GM23338 (cell line): ENCODE results near the gene BRINP2. TPM values are rescaled to one million over a fixed set of nuclear protein-coding genes. Genes with fewer than 3 reads are reported as not detected.

Experiments
- ATAC-seq: fragments of 200-7000 bp; cut with Tn5 transposase; 3 replicates; pipeline ENCODE4 v1.9.1; 2020
- DNase-seq: peaks from one replicate; pipeline ENCODE4 v3.0.0-alpha.2; 2015; ENCODE audit warnings: low spot score
- H2AFZ ChIP-seq: fragments of 200-600 bp; sonication (generic); 2 replicates; pipeline ENCODE4 v1.8.0; 2016; ENCODE audit warnings: antibody characterized with exemption, mild to moderate bottlenecking, moderate library complexity
- H3F3A ChIP-seq: fragments of 200-600 bp; sonication (generic); replicated peaks from 2 replicates; pipeline ENCODE4 v1.8.0; 2017; ENCODE audit warnings: antibody characterized with exemption, mixed run types, low read depth
- H3K27ac ChIP-seq: fragments of 200-600 bp; sonication (generic); 2 replicates; pipeline ENCODE4 v1.6.1; 2016; ENCODE audit warnings: low read depth
- H3K27me3 ChIP-seq: fragments of 200-600 bp; sonication (generic); 2 replicates; pipeline ENCODE4 v1.8.0; 2016; ENCODE audit warnings: mild to moderate bottlenecking, mixed run types, moderate library complexity; ENCODE audit not compliant: insufficient read depth
- H3K36me3 ChIP-seq: fragments of 200-600 bp; sonication (generic); 2 replicates; pipeline ENCODE4 v1.8.0; 2016; ENCODE audit warnings: mild to moderate bottlenecking; ENCODE audit not compliant: insufficient read depth
- H3K4me1 ChIP-seq: fragments of 200-600 bp; sonication (generic); 2 replicates; pipeline ENCODE4 v1.8.0; 2016; ENCODE audit warnings: mild to moderate bottlenecking, moderate library complexity; ENCODE audit not compliant: insufficient read depth
- H3K4me2 ChIP-seq: fragments of 200-600 bp; sonication (generic); 2 replicates; pipeline ENCODE4 v1.7.1; 2017; ENCODE audit warnings: mixed run types
- H3K4me3 ChIP-seq: fragments of 200-600 bp; sonication (generic); 2 replicates; pipeline ENCODE4 v1.6.1; 2016; ENCODE audit warnings: mixed run types
- H3K79me2 ChIP-seq: fragments of 200-600 bp; sonication (generic); replicated peaks from 2 replicates; pipeline ENCODE4 v1.8.0; 2017; ENCODE audit warnings: mild to moderate bottlenecking; ENCODE audit not compliant: insufficient read depth
- H3K9me2 ChIP-seq: fragments of 200-600 bp; sonication (generic); 2 replicates; pipeline ENCODE4 v1.8.0; 2017; ENCODE audit not compliant: insufficient read depth
- H4K20me1 ChIP-seq: fragments of 200-600 bp; sonication (generic); replicated peaks from 2 replicates; pipeline ENCODE4 v1.8.0; 2017; ENCODE audit warnings: mild to moderate bottlenecking; ENCODE audit not compliant: insufficient read depth
- H3K27ac Mint-ChIP-seq: 2 replicates; pipeline ENCODE4 v1.8.0; 2020; ENCODE audit warnings: inconsistent platforms, mild to moderate bottlenecking, moderate library complexity, mixed read lengths
- H3K27me3 Mint-ChIP-seq: 3 replicates; pipeline ENCODE4 v1.8.0; 2022; ENCODE audit warnings: low read depth, mild to moderate bottlenecking, moderate library complexity, mixed read lengths, inconsistent platforms; ENCODE audit not compliant: insufficient read depth, poor library complexity
- H3K36me3 Mint-ChIP-seq: 3 replicates; pipeline ENCODE4 v1.8.0; 2021; ENCODE audit warnings: low read depth, mild to moderate bottlenecking, inconsistent platforms, moderate library complexity, mixed read lengths
- H3K4me1 Mint-ChIP-seq: 3 replicates; pipeline ENCODE4 v1.8.0; 2020; ENCODE audit warnings: mild to moderate bottlenecking, inconsistent platforms, mixed read lengths
- H3K4me3 Mint-ChIP-seq: 3 replicates; pipeline ENCODE4 v1.8.0; 2021; ENCODE audit warnings: moderate library complexity, mild to moderate bottlenecking, inconsistent platforms, mixed read lengths
- H3K9me3 Mint-ChIP-seq: 3 replicates; pipeline ENCODE4 v1.8.0; 2020; ENCODE audit warnings: moderate library complexity, mild to moderate bottlenecking, inconsistent platforms, mixed read lengths
- EZH2 ChIP-seq: fragments of 200-600 bp; sonication (generic); IDR thresholded peaks from one replicate; pipeline ENCODE4 v1.8.0; 2017; ENCODE audit warnings: antibody characterized with exemption, mild to moderate bottlenecking, low read depth; ENCODE audit not compliant: unreplicated experiment
- EZH2phosphoT487 ChIP-seq: fragments of 200-600 bp; sonication (generic); IDR thresholded peaks from one replicate; pipeline ENCODE4 v1.8.1; 2018; ENCODE audit warnings: antibody characterized with exemption; ENCODE audit not compliant: unreplicated experiment
- JUNB ChIP-seq: IDR thresholded peaks from one replicate; pipeline ENCODE4 v1.6.1; 2016; ENCODE audit warnings: antibody characterized with exemption; ENCODE audit not compliant: unreplicated experiment
- NANOG ChIP-seq: IDR thresholded peaks from 2 replicates; pipeline ENCODE4 v1.6.1; 2016; ENCODE audit warnings: antibody characterized with exemption, borderline replicate concordance
- POLR2AphosphoS5 ChIP-seq: IDR thresholded peaks from 2 replicates; pipeline ENCODE4 v1.6.1; 2016; ENCODE audit warnings: antibody characterized with exemption, low read depth
- ZNF114 ChIP-seq: fragments of 250-450 bp; sonication (Bioruptor Pico); IDR thresholded peaks from 2 replicates; pipeline ENCODE4 v1.5.0; 2020; ENCODE audit warnings: mild to moderate bottlenecking, moderate library complexity
- ZNF331 ChIP-seq: fragments of 250-450 bp; sonication (Bioruptor Pico); IDR thresholded peaks from 2 replicates; pipeline ENCODE4 v1.5.0; 2020; ENCODE audit warnings: low read depth, mild to moderate bottlenecking, moderate library complexity
- polyA plus RNA-seq: library from polyadenylated mRNA; unstranded; fragments of >200 nt; fragmentation: Nextera tagmentation; extraction: Ambion mirVana; gene quantifications from 2 replicates; pipeline ENCODE4 v1.2.1, GENCODE V29; 2016
- total RNA-seq: library from RNA; depleted of rRNA; stranded (reverse); fragments of >200 nt; shearing (Covaris generic); gene quantifications from 2 replicates; pipeline ENCODE4 v1.2.3, GENCODE V29; 2014
- TF ChIP-seq, protein P1 (sequence below), 2 experiments: fragments of 200-600 bp in 1 of 2; sonication (generic) in 1 of 2; conservative IDR thresholded peaks; 2 replicates each; pipeline versions ENCODE4 v1.5.1 to v1.6.1; 2016 to 2017; ENCODE audit warnings: antibody characterized with exemption in 2 of 2, low read depth in 2 of 2, mild to moderate bottlenecking in 2 of 2, moderate library complexity in 1 of 2
- TF ChIP-seq, protein P2 (sequence below): IDR thresholded peaks from 2 replicates; pipeline ENCODE4 v1.6.1; 2016; ENCODE audit warnings: antibody characterized with exemption

The BRINP2 gene
- total and polyA plus RNA-seq, 2 experiments from 2014 or later: 0.10 to 0.52 TPM

DNA sequence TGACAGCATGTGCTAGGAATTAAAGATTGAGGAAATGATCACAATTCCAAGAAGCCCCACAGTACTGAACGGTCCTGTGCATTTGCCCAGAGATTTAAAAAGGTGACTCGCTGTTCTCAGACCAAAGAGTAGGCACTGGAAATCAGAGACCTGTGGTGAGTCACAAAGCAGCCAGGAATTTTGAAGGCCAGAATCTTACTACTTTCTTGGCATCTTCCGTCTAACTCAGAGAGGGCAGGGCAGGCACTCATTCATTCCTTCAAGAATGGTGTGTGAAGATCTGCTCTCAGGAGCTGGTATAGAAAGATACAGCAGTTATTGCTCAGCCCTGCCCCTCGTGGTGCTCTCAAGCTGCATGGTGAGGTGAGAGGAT is 57.9 kb downstream of the BRINP2 start:
- Histone ChIP-seq H3K4me3 (no peak overlapping the region), H4K20me1 (no peaks in the 10 kb centered on the region), H3K36me3 (no peaks in the 10 kb centered on the region), H2AFZ (no peak overlapping the region), H3K27ac (no peak overlapping the region), H3K27me3 (no peaks in the 10 kb centered on the region), H3K4me1 (no peaks in the 10 kb centered on the region), H3K79me2 (no peaks in the 10 kb centered on the region), H3F3A (no peaks in the 10 kb centered on the region), H3K9me2 (no peaks in the 10 kb centered on the region), H3K4me2 (no peak overlapping the region)
- DNase-seq (no peak), ATAC-seq (no peak)
- Mint-ChIP-seq H3K9me3 (no peaks in the 10 kb centered on the region), H3K27ac (no peak overlapping the region), H3K36me3 (no peaks in the 10 kb centered on the region), H3K4me1 (peaks cover 4% of the 10 kb centered on the region; the same call in 1 of the 3 replicates), H3K4me3 (no peak overlapping the region), H3K27me3 (peaks cover 3% of the 10 kb centered on the region)
- TF ChIP-seq ZNF114: no peak
- no peak for TF ChIP-seq EZH2phosphoT487
- TF ChIP-seq, protein P1, sequence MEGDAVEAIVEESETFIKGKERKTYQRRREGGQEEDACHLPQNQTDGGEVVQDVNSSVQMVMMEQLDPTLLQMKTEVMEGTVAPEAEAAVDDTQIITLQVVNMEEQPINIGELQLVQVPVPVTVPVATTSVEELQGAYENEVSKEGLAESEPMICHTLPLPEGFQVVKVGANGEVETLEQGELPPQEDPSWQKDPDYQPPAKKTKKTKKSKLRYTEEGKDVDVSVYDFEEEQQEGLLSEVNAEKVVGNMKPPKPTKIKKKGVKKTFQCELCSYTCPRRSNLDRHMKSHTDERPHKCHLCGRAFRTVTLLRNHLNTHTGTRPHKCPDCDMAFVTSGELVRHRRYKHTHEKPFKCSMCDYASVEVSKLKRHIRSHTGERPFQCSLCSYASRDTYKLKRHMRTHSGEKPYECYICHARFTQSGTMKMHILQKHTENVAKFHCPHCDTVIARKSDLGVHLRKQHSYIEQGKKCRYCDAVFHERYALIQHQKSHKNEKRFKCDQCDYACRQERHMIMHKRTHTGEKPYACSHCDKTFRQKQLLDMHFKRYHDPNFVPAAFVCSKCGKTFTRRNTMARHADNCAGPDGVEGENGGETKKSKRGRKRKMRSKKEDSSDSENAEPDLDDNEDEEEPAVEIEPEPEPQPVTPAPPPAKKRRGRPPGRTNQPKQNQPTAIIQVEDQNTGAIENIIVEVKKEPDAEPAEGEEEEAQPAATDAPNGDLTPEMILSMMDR (conservative IDR thresholded peaks at IDR 0.05; ENCODE audit: low read depth in 2 of 2): no peak

DNA sequence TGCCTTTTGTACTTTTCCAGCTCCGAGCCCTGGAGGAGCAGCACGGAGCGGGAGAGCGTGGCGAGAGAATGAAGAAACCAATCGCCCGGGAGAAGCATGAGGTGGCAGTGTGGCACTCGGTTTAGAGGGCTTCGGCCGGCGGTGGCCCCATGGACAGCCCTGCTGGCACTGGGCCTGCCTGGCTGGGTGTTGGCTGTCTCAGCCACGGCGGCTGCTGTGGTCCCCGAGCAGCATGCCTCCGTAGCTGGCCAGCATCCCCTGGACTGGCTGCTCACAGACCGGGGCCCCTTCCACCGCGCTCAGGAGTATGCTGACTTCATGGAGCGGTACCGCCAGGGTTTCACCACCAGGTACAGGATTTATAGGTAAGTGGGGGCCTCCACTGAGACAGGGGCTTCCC is 59.0 kb downstream of the BRINP2 start:
- no peak for TF ChIP-seq ZNF331
- TF ChIP-seq, protein P2, sequence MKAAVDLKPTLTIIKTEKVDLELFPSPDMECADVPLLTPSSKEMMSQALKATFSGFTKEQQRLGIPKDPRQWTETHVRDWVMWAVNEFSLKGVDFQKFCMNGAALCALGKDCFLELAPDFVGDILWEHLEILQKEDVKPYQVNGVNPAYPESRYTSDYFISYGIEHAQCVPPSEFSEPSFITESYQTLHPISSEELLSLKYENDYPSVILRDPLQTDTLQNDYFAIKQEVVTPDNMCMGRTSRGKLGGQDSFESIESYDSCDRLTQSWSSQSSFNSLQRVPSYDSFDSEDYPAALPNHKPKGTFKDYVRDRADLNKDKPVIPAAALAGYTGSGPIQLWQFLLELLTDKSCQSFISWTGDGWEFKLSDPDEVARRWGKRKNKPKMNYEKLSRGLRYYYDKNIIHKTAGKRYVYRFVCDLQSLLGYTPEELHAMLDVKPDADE: no peak
- no peak for TF ChIP-seq JUNB
- TF ChIP-seq, protein P1 (conservative IDR thresholded peaks at IDR 0.05; ENCODE audit: low read depth in 2 of 2): 0 out of 4 replicates have a peak, but pooled peaks of 1 of the 2 experiments have one; percentile 19
- TF ChIP-seq POLR2AphosphoS5: no peak
- no peak for TF ChIP-seq EZH2
- TF ChIP-seq NANOG: no peak
- TF ChIP-seq EZH2phosphoT487: no peak
- no peak overlapping the region for H3K27ac Mint-ChIP-seq
- peak; percentile 17 for DNase-seq
- Histone ChIP-seq H4K20me1 (no peaks in the 10 kb centered on the region), H3K36me3 (no peaks in the 10 kb centered on the region), H3K4me3 (no peak overlapping the region), H3K27me3 (no peaks in the 10 kb centered on the region), H3K27ac (no peak overlapping the region), H3K4me2 (no peak overlapping the region), H2AFZ (no peak overlapping the region), H3K4me1 (no peaks in the 10 kb centered on the region), H3K9me2 (0 out of 2 replicates have a peak, but pooled peaks cover 2% of the 10 kb centered on the region), H3K79me2 (no peaks in the 10 kb centered on the region), H3F3A (no peaks in the 10 kb centered on the region)
- peaks cover 4% of the 10 kb centered on the region; the same call in 1 of the 3 replicates for H3K4me1 Mint-ChIP-seq
- no peaks in the 10 kb centered on the region for H3K36me3 Mint-ChIP-seq
- H3K9me3 Mint-ChIP-seq: no peaks in the 10 kb centered on the region
- H3K4me3 Mint-ChIP-seq: no peak overlapping the region
- H3K27me3 Mint-ChIP-seq: peaks cover 3% of the 10 kb centered on the region
- ATAC-seq: peak; percentile 81
